Breast epithelium (tissue), 4 donors: Measurements from ENCODE around the gene PIP4P1. TPM values are rescaled to one million over a fixed set of nuclear protein-coding genes. Genes with fewer than 3 reads are reported as not detected.

ENCODE experiments used
- DNase-seq, 2 donors: peaks; one replicate each; pipeline ENCODE4 v3.0.0-alpha.2; 2019; ENCODE audit warnings: low spot score in 2 of 2
- H3K27ac ChIP-seq, 2 donors: fragments of 200-600 bp; sonication (generic) in 1 of 2; one replicate each; pipeline ENCODE4 v1.5.1; 2016 to 2019; ENCODE audit warnings: mild to moderate bottlenecking in 1 of 2
- H3K27me3 ChIP-seq, 2 donors: fragments of 200-600 bp; sonication (generic) in 1 of 2; one replicate each; pipeline versions ENCODE4 v1.5.1 to v1.6.0; 2017 to 2019; ENCODE audit warnings: control low read depth in 1 of 2, mild to moderate bottlenecking in 1 of 2
- H3K36me3 ChIP-seq: fragments of 200-600 bp; one replicate; pipeline ENCODE4 v1.5.1; 2019
- H3K4me1 ChIP-seq, 2 donors: fragments of 200-600 bp; sonication (generic); one replicate each; pipeline ENCODE4 v1.5.1; 2016 to 2019; ENCODE audit warnings: control low read depth in 1 of 2
- H3K4me3 ChIP-seq, 3 donors: fragments of 200-600 bp; sonication (generic); 1 replicate in 2 of 3; 2 replicates in 1 of 3; pipeline ENCODE4 v1.5.1; 2016 to 2019; ENCODE audit warnings: mild to moderate bottlenecking in 3 of 3, moderate library complexity in 2 of 3
- H3K9me3 ChIP-seq, 2 donors: fragments of 200-600 bp; sonication (generic) in 1 of 2; one replicate each; pipeline ENCODE4 v1.5.1; 2016 to 2019; ENCODE audit warnings: control low read depth in 1 of 2
- CTCF ChIP-seq, 3 donors: fragments of 450-650 bp; IDR thresholded peaks; one replicate each; pipeline ENCODE4 v1.5.1; 2016 to 2017; ENCODE audit warnings: antibody characterized with exemption in 3 of 3, mild to moderate bottlenecking in 3 of 3, moderate library complexity in 3 of 3
- POLR2A ChIP-seq: fragments of 450-650 bp; IDR thresholded peaks from one replicate; pipeline ENCODE4 v1.6.1; 2016; ENCODE audit warnings: antibody characterized with exemption, mild to moderate bottlenecking, moderate library complexity
- POLR2AphosphoS5 ChIP-seq, 3 donors: sonication (generic); formaldehyde crosslinking; IDR thresholded peaks; one replicate each; pipeline ENCODE4 v1.6.1; 2017; ENCODE audit warnings: antibody characterized with exemption in 3 of 3
- intact Hi-C: fragments of 100-400 bp; cut with DNase I; formaldehyde crosslinking; loops from one replicate; pipeline ENCODE4 v1.15.1; 2023; ENCODE audit warnings: low total_unique reads
- total RNA-seq, 3 donors: library from RNA; depleted of rRNA; stranded (reverse); fragments of >200 nt; gene quantifications; one replicate each; pipeline ENCODE4 v1.1.0, GENCODE V29; 2016

PIP4P1 gene
- total RNA-seq, 3 donors from 2014 or later: 23.6 to 34.1 (median 29.9) TPM

- intact Hi-C loops: no loop called here
- Histone ChIP-seq H3K27me3 (no peaks in the 10 kb centered on the region), H3K27ac (peak overlapping the region; percentile 43 to 45), H3K4me1 (no peaks in the 10 kb centered on the region), H3K36me3 (no peaks in the 10 kb centered on the region), H3K4me3 (no peak overlapping the region), H3K9me3 (no peaks in the 10 kb centered on the region)
- TF ChIP-seq POLR2AphosphoS5 (IDR thresholded peaks at IDR 0.05): no peak
- no peak for TF ChIP-seq CTCF (IDR thresholded peaks at IDR 0.05)
- no peak for TF ChIP-seq POLR2A
- DNase-seq: peak in 1 of 2 donors; percentile 67
These were observed 16.1 kb upstream of the PIP4P1 start for GRCh38 chr14:20477211-20477876.

- no peaks in the 10 kb centered on the region for H3K4me1 ChIP-seq
- intact Hi-C loops: no loop called here
- peak overlapping the region; percentile 43 to 45 for H3K27ac ChIP-seq
- no peak for TF ChIP-seq POLR2AphosphoS5 (IDR thresholded peaks at IDR 0.05)
- TF ChIP-seq CTCF (IDR thresholded peaks at IDR 0.05): no peak
- TF ChIP-seq POLR2A: no peak
- no peaks in the 10 kb centered on the region for H3K36me3 ChIP-seq
- no peak for DNase-seq
- H3K4me3 ChIP-seq: no peak overlapping the region
- H3K9me3 ChIP-seq: no peaks in the 10 kb centered on the region
- no peaks in the 10 kb centered on the region for H3K27me3 ChIP-seq
These were observed 15.5 kb upstream of the PIP4P1 start for GRCh38 chr14:20476776-20477175.

- Histone ChIP-seq H3K27ac (no peak overlapping the region), H3K4me1 (no peaks in the 10 kb centered on the region), H3K27me3 (no peaks in the 10 kb centered on the region), H3K36me3 (no peaks in the 10 kb centered on the region), H3K4me3 (no peak overlapping the region), H3K9me3 (no peaks in the 10 kb centered on the region)
- TF ChIP-seq POLR2A (no peak), POLR2AphosphoS5 (IDR thresholded peaks at IDR 0.05) (no peak), CTCF (IDR thresholded peaks at IDR 0.05) (no peak)
- intact Hi-C loops: no loop called here
- DNase-seq: no peak
These were observed 11.4 kb upstream of the PIP4P1 start for GRCh38 chr14:20472536-20473169.

- Histone ChIP-seq H3K36me3 (no peaks in the 10 kb centered on the region), H3K4me3 (peak overlapping the region; percentile 66 to 85 (median 76)), H3K27ac (peak overlapping the region; percentile 81 to 94), H3K9me3 (no peaks in the 10 kb centered on the region), H3K27me3 (no peaks in the 10 kb centered on the region), H3K4me1 (no peaks in the 10 kb centered on the region)
- DNase-seq: no peak
- intact Hi-C loops: no loop called here
- no peak for TF ChIP-seq POLR2A
- no peak for TF ChIP-seq CTCF (IDR thresholded peaks at IDR 0.05)
These were observed 9.3 kb upstream of the PIP4P1 start for GRCh38 chr14:20470603-20470901.

GRCh38 chr14:20469890-20470602 is 8.8 kb upstream of the PIP4P1 start:
- DNase-seq: no peak
- Histone ChIP-seq H3K27ac (peak overlapping the region; percentile 81 to 94), H3K27me3 (no peaks in the 10 kb centered on the region), H3K9me3 (no peaks in the 10 kb centered on the region), H3K4me3 (peak overlapping the region; percentile 66 to 85 (median 76)), H3K4me1 (no peaks in the 10 kb centered on the region), H3K36me3 (no peaks in the 10 kb centered on the region)
- intact Hi-C loops: no loop called here
- no peak for TF ChIP-seq POLR2AphosphoS5 (IDR thresholded peaks at IDR 0.05)
- TF ChIP-seq POLR2A: no peak
- no peak for TF ChIP-seq CTCF (IDR thresholded peaks at IDR 0.05)
